K562 (cell line): ENCODE measurements around the gene LGALS8. TPM values are rescaled to one million over a fixed set of nuclear protein-coding genes. Genes with fewer than 3 reads are reported as not detected.
A peak's percentile ranks its signal among the peaks of the same experiment; 100 is the strongest.

Experiments used
- ATF3 ChIP-seq, 2 experiments: fragments of 450-650 bp in 1 of 2; sonication (generic) in 1 of 2; formaldehyde crosslinking in 1 of 2; IDR thresholded peaks in 1 of 2; conservative IDR thresholded peaks in 1 of 2; 2 replicates each; pipeline versions ENCODE4 v1.6.1 to v1.8.1; 2016 to 2023; ENCODE audit warnings: mild to moderate bottlenecking in 2 of 2, moderate library complexity in 2 of 2, inconsistent platforms in 1 of 2, missing genetic modification reagents in 1 of 2
- CREB5 ChIP-seq: fragments of 250-450 bp; sonication (Bioruptor Pico); IDR thresholded peaks from 2 replicates; pipeline ENCODE4 v1.5.0; 2020; ENCODE audit warnings: mild to moderate bottlenecking
- HDGF ChIP-seq: fragments of 450-650 bp; IDR thresholded peaks from 2 replicates; pipeline ENCODE4 v1.6.1; 2016
- KDM4B ChIP-seq, 2 experiments: fragments of 450-650 bp in 1 of 2; sonication (generic) in 1 of 2; IDR thresholded peaks; 2 replicates each; pipeline ENCODE4 v1.6.1; 2016 to 2017; ENCODE audit warnings: borderline replicate concordance in 2 of 2, antibody characterized with exemption in 1 of 2, low read depth in 1 of 2, mild to moderate bottlenecking in 1 of 2
- ZNF507 ChIP-seq: conservative IDR thresholded peaks from 2 replicates; pipeline ENCODE4 v1.6.1; 2017; ENCODE audit warnings: missing genetic modification characterization, missing compliant biosample characterization
- polyA plus RNA-seq, 8 experiments: library from polyadenylated mRNA; depleted of rRNA in 4 of 8; stranded (reverse) in 5 of 8; unstranded in 3 of 8; fragments of >200 nt; fragmentation: Nextera tagmentation in 2 of 8; fragmentation: Illumina TruSeq in 1 of 8; extraction: Ambion mirVana in 2 of 8; extraction: Trizol in 1 of 8; gene quantifications; 2 replicates each; pipeline versions ENCODE4 v1.2.1 to v1.2.3, GENCODE V29; 2011 to 2014; ENCODE audit warnings: inconsistent platforms in 1 of 8, missing spikeins in 1 of 8
- total RNA-seq, 7 experiments: library from RNA; depleted of rRNA in 6 of 7; stranded (reverse); fragments of >200 nt in 6 of 7; fragmentation: Illumina TruSeq in 2 of 7; extraction: Trizol in 2 of 7; gene quantifications; 2 replicates each; pipeline versions ENCODE4 v1.2.1 to v1.2.3, GENCODE V29; 2011 to 2021; ENCODE audit warnings: low replicate concordance in 1 of 7

Gene LGALS8
- total and polyA plus RNA-seq, 9 of the 15 experiments (the other 6 are each of a cell fraction or from before 2014, with no cell fraction given) = 57.4 to 87.7 (median 70.3) TPM

GRCh38 chr1:236522937-236523703, 662 bp upstream of the LGALS8 start (continued):
- TF ChIP-seq ATF3 (IDR thresholded peaks at IDR 0.05) = no peak
- TF ChIP-seq ATF3 (CRISPR knock-in tag; conservative IDR thresholded peaks at IDR 0.05) = no peak
- TF ChIP-seq KDM4B (IDR thresholded peaks at IDR 0.05; ENCODE audit: borderline replicate concordance in 2 of 2, low read depth in 1 of 2) = no peak
- no peak for TF ChIP-seq ZNF507 (tag)
- TF ChIP-seq CREB5 (CRISPR knock-in tag) = no peak
- TF ChIP-seq HDGF = 0 out of 2 replicates have a peak, but pooled peaks have one; percentile 71
